H1 (cell line): ENCODE measurements around the gene MAN1C1. TPM values are rescaled to one million over a fixed set of nuclear protein-coding genes. Genes with fewer than 3 reads are reported as not detected.

Experiments
- CTCF ChIA-PET: fragments of 300-600 bp; sonication (Branson Sonifier 250); formaldehyde crosslinking; loops from one replicate; lab custom pipeline; 2021; ENCODE audit not compliant: partially characterized antibody; lab: Charles Lee
- POLR2A ChIA-PET: fragments of 300-600 bp; sonication (Branson Sonifier 250); formaldehyde crosslinking; loops from one replicate; lab custom pipeline; 2021; ENCODE audit warnings: inconsistent platforms; ENCODE audit not compliant: partially characterized antibody; lab: Charles Lee
- DNase-seq, 2 experiments: peaks; one replicate each; pipeline versions ENCODE4 v3.0.0 to v3.0.0-alpha.2; 2010 to 2022; ENCODE audit warnings: low spot score in 2 of 2, low read depth in 1 of 2, mixed read lengths in 1 of 2
- FAIRE-seq: peaks from 2 replicates; lab custom pipeline; 2011; peaks lifted over from hg19 to GRCh38; lab: Jason Lieb, UNC
- H2AFZ ChIP-seq: 2 replicates; pipeline ENCODE4 v1.8.1; 2012; ENCODE audit warnings: low read length, inconsistent platforms
- H2AK5ac ChIP-seq: 2 replicates; pipeline ENCODE4 v1.6.1; 2013; ENCODE audit warnings: low read depth, low read length
- H2BK120ac ChIP-seq: replicated peaks from 2 replicates; pipeline ENCODE3; 2013; ENCODE audit warnings: low read depth, low read length, inconsistent platforms
- H2BK12ac ChIP-seq: 2 replicates; pipeline ENCODE4 v1.6.1; 2013; ENCODE audit warnings: low read depth, low read length
- H2BK15ac ChIP-seq: 2 replicates; pipeline ENCODE4 v1.6.1; 2013; ENCODE audit warnings: low read length
- H2BK20ac ChIP-seq: 2 replicates; pipeline ENCODE4 v1.6.1; 2013; ENCODE audit warnings: low read length
- H2BK5ac ChIP-seq: 2 replicates; pipeline ENCODE4 v1.6.1; 2013; ENCODE audit warnings: low read depth, low read length
- H3K14ac ChIP-seq: 2 replicates; pipeline ENCODE4 v1.6.1; 2013; ENCODE audit warnings: inconsistent platforms; ENCODE audit not compliant: insufficient read length
- H3K18ac ChIP-seq: 2 replicates; pipeline ENCODE4 v1.6.1; 2013; ENCODE audit warnings: low read length; ENCODE audit errors: extremely low read depth
- H3K23ac ChIP-seq: 2 replicates; pipeline ENCODE4 v1.6.1; 2013; ENCODE audit warnings: inconsistent platforms; ENCODE audit not compliant: insufficient read length
- H3K23me2 ChIP-seq: 2 replicates; pipeline ENCODE4 v1.6.1; 2013; ENCODE audit warnings: low read depth, low read length
- H3K27ac ChIP-seq: 2 replicates; pipeline ENCODE4 v1.6.1; 2011; ENCODE audit warnings: low read depth, low read length, inconsistent platforms
- H3K27me3 ChIP-seq, 4 experiments: replicated peaks in 1 of 4; 1 replicate in 1 of 4; 2 replicates in 3 of 4; pipeline versions ENCODE4 v1.6.1 to v1.8.1; 2011 to 2013; ENCODE audit warnings: low read length in 3 of 4, mild to moderate bottlenecking in 3 of 4, inconsistent platforms in 2 of 4, mixed read lengths in 2 of 4, moderate library complexity in 1 of 4; ENCODE audit not compliant: control insufficient read depth in 3 of 4, insufficient read depth in 3 of 4; ENCODE audit errors: extremely low read depth in 1 of 4
- H3K36me3 ChIP-seq, 4 experiments: 2 replicates each; pipeline versions ENCODE4 v1.6.1 to v1.8.1; 2011 to 2013; ENCODE audit warnings: mild to moderate bottlenecking in 4 of 4, low read length in 3 of 4, moderate library complexity in 2 of 4, control low read depth in 1 of 4, inconsistent platforms in 1 of 4; ENCODE audit not compliant: insufficient read depth in 4 of 4, control insufficient read depth in 2 of 4
- H3K4ac ChIP-seq: replicated peaks from 2 replicates; pipeline ENCODE3; 2013; ENCODE audit warnings: low read length, low read depth, mixed read lengths, inconsistent platforms; ENCODE audit not compliant: insufficient read length
- H3K4me1 ChIP-seq, 4 experiments: replicated peaks in 1 of 4; 1 replicate in 1 of 4; 2 replicates in 3 of 4; pipeline versions ENCODE4 v1.6.1 to v1.8.1; 2011 to 2013; ENCODE audit warnings: low read length in 3 of 4, inconsistent platforms in 2 of 4, mixed read lengths in 1 of 4; ENCODE audit not compliant: insufficient read depth in 4 of 4, control insufficient read depth in 3 of 4
- H3K4me2 ChIP-seq, 2 experiments: 2 replicates each; pipeline versions ENCODE4 v1.6.1 to v1.8.1; 2011 to 2013; ENCODE audit warnings: low read depth in 2 of 2, low read length in 2 of 2, control low read depth in 1 of 2, inconsistent platforms in 1 of 2, mild to moderate bottlenecking in 1 of 2; ENCODE audit not compliant: insufficient read depth in 1 of 2
- H3K4me3 ChIP-seq, 4 experiments: fragments of 200-600, 300-600 bp in 1 of 4; sonication (generic), shearing (Covaris generic), sonication (Bioruptor Twin) in 1 of 4; 2 replicates each; pipeline versions ENCODE4 v1.5.1 to v1.8.1; 2011 to 2016; ENCODE audit warnings: low read length in 4 of 4, low read depth in 3 of 4, control low read depth in 2 of 4, inconsistent platforms in 2 of 4, mild to moderate bottlenecking in 2 of 4, mixed read lengths in 1 of 4, moderate library complexity in 1 of 4; ENCODE audit not compliant: insufficient read depth in 2 of 4; ENCODE audit errors: extremely low read depth in 1 of 4
- H3K56ac ChIP-seq: replicated peaks from 2 replicates; pipeline ENCODE3; 2013; ENCODE audit warnings: low read depth, mild to moderate bottlenecking, mixed read lengths, low read length, inconsistent platforms; ENCODE audit not compliant: insufficient read length
- H3K79me1 ChIP-seq: 2 replicates; pipeline ENCODE4 v1.6.1; 2013; ENCODE audit warnings: low read depth, low read length, control low read depth
- H3K79me2 ChIP-seq, 2 experiments: 2 replicates each; pipeline versions ENCODE4 v1.6.1 to v1.8.1; 2012 to 2013; ENCODE audit warnings: low read length in 2 of 2, mild to moderate bottlenecking in 2 of 2, inconsistent platforms in 1 of 2; ENCODE audit not compliant: insufficient read depth in 2 of 2, control insufficient read depth in 1 of 2
- H3K9ac ChIP-seq, 4 experiments: replicated peaks in 1 of 4; 1 replicate in 1 of 4; 2 replicates in 3 of 4; pipeline versions ENCODE4 v1.6.1 to v1.8.1; 2011 to 2013; ENCODE audit warnings: low read depth in 3 of 4, low read length in 3 of 4, control low read depth in 2 of 4, mild to moderate bottlenecking in 2 of 4, moderate library complexity in 2 of 4, inconsistent platforms in 1 of 4; ENCODE audit errors: extremely low read depth in 1 of 4
- H3K9me3 ChIP-seq, 2 experiments: 2 replicates each; pipeline versions ENCODE4 v1.6.1 to v1.8.1; 2012 to 2013; ENCODE audit warnings: mild to moderate bottlenecking in 2 of 2, moderate library complexity in 2 of 2, control low read depth in 1 of 2, inconsistent platforms in 1 of 2, low read depth in 1 of 2, low read length in 1 of 2, mixed read lengths in 1 of 2; ENCODE audit not compliant: insufficient read depth in 2 of 2
- H4K20me1 ChIP-seq, 2 experiments: replicated peaks in 1 of 2; 2 replicates each; pipeline versions ENCODE3 to v1.8.1; 2011 to 2013; ENCODE audit warnings: inconsistent platforms in 2 of 2, low read length in 2 of 2, mild to moderate bottlenecking in 1 of 2; ENCODE audit not compliant: insufficient read depth in 2 of 2, control insufficient read depth in 1 of 2
- H4K5ac ChIP-seq: 2 replicates; pipeline ENCODE4 v1.6.1; 2013; ENCODE audit warnings: low read length, low read depth, mixed read lengths, inconsistent platforms; ENCODE audit not compliant: insufficient read length
- H4K8ac ChIP-seq: 2 replicates; pipeline ENCODE4 v1.8.0; 2013; ENCODE audit warnings: mild to moderate bottlenecking, moderate library complexity, low read length, inconsistent platforms; ENCODE audit not compliant: insufficient read depth; ENCODE audit errors: extremely low read depth
- H4K91ac ChIP-seq: replicated peaks from 2 replicates; pipeline ENCODE3; 2013; ENCODE audit warnings: low read length, mixed read lengths, inconsistent platforms; ENCODE audit not compliant: insufficient read length
- BCL11A ChIP-seq, 2 experiments: IDR thresholded peaks; one replicate each; pipeline ENCODE4 v1.6.1; 2011; ENCODE audit warnings: low read depth in 2 of 2, low read length in 2 of 2, mild to moderate bottlenecking in 2 of 2
- TAF1 ChIP-seq: IDR thresholded peaks from 2 replicates; pipeline ENCODE4 v1.6.1; 2011; ENCODE audit warnings: mild to moderate bottlenecking, low read depth, low read length
- WGBS, 2 experiments: shearing (Covaris generic) in 1 of 2; methylation state at CpG; one replicate each; pipeline versions ENCODE4 v1.1.6 to v1.1.7; 2013 to 2015; ENCODE audit warnings: low lambda C conversion rate in 2 of 2, mixed read lengths in 2 of 2, inconsistent platforms in 1 of 2, low coverage in 1 of 2, missing lambda C conversion rate in 1 of 2; ENCODE audit not compliant: insufficient replicate concordance in 2 of 2, insufficient coverage in 1 of 2, insufficient read length in 1 of 2; ENCODE audit errors: extremely low coverage in 1 of 2, missing lambda C conversion rate in 1 of 2; 5-methylcytosine and 5-hydroxymethylcytosine counted together
- polyA plus RNA-seq, 7 experiments: library from polyadenylated mRNA; depleted of rRNA in 3 of 7; stranded (reverse) in 5 of 7; unstranded in 2 of 7; fragments of >200 nt in 5 of 7; fragments of 200-250 nt in 2 of 7; gene quantifications; 1 replicate in 5 of 7; 2 replicates in 1 of 7; 4 replicates in 1 of 7; pipeline versions ENCODE4 v1.2.1 to v1.2.3, GENCODE V29; 2011 to 2013; ENCODE audit warnings: missing spikeins in 2 of 7, mixed read lengths in 2 of 7
- total RNA-seq: library from RNA; stranded (reverse); fragmentation: NEBNext Ultra II Directional; extraction: Animal tissue kit (Norgen Biotek cat#: 25700); gene quantifications from 2 replicates; pipeline ENCODE4 v1.2.1, GENCODE V29; 2021

The MAN1C1 gene
- total and polyA plus RNA-seq, 2 of the 8 experiments (the other 6 are each of a cell fraction or from before 2014, with no cell fraction given) = 7.8 to 15.2 TPM

GRCh38 chr1:25580927-25581326, 35.7 kb upstream of the MAN1C1 start:
- H4K20me1 ChIP-seq = peaks cover 0 to 2% of the 10 kb centered on the region in 2 experiments
- H3K79me2 ChIP-seq = no peaks in the 10 kb centered on the region
- no peaks in the 10 kb centered on the region; a peak in 2 of 7 replicates for H3K27me3 ChIP-seq
- H3K4ac ChIP-seq = no peak overlapping the region
- DNase-seq = no peak
- H3K4me1 ChIP-seq = peaks cover 0 to 13% (median 10%) of the 10 kb centered on the region in 4 experiments; a peak in 5 of 7 replicates
- H2BK5ac ChIP-seq = no peak overlapping the region
- no peak overlapping the region for H3K56ac ChIP-seq
- no peak overlapping the region for H4K91ac ChIP-seq
- no peak overlapping the region for H4K8ac ChIP-seq
- 0 out of 2 replicates have a peak overlapping the region, but pooled peaks have one; percentile 42 for H2AFZ ChIP-seq
- no peaks in the 10 kb centered on the region for H3K9me3 ChIP-seq
- FAIRE-seq = no peak
- no peaks in the 10 kb centered on the region for H3K36me3 ChIP-seq
- no peak overlapping the region; a peak in 1 of 7 replicates for H3K9ac ChIP-seq
- H2BK15ac ChIP-seq = 0 out of 2 replicates have a peak overlapping the region, but pooled peaks have one; percentile 1
- no peaks in the 10 kb centered on the region for H3K23me2 ChIP-seq
- no peaks in the 10 kb centered on the region for H3K79me1 ChIP-seq
- 67% methylated on average over 6 of the region's 6 CpGs; no CpG with 5 or more reads in 1 of the 2 experiments for WGBS, 2 experiments
- H2AK5ac ChIP-seq = 0 out of 2 replicates have a peak overlapping the region, but pooled peaks have one; percentile 65
- H3K18ac ChIP-seq = no peak overlapping the region; the same call in 1 of the 2 replicates
- no peak overlapping the region for H3K4me2 ChIP-seq
- no peak overlapping the region for H3K4me3 ChIP-seq
- H3K23ac ChIP-seq = no peak overlapping the region
- 0 out of 2 replicates have a peak overlapping the region, but pooled peaks have one; percentile 80 for H2BK20ac ChIP-seq
- POLR2A ChIA-PET = interaction anchor here (0.5 to 1.2 kb wide), 4 partner anchors 9 to 240 kb away, joined by 3 to 4 read pairs (median 3); no protein-coding TSS in a partner anchor
- H2BK12ac ChIP-seq = no peak overlapping the region
- H3K27ac ChIP-seq = no peak overlapping the region
- H4K5ac ChIP-seq = no peak overlapping the region
- CTCF ChIA-PET = interaction anchor here (0.6 to 9.6 kb wide), 22 partner anchors 9 to 227 kb away, joined by 3 to 92 read pairs (median 4); partner anchors contain the start of gene MAN1C1
- no peak overlapping the region for H2BK120ac ChIP-seq
- H3K14ac ChIP-seq = no peak overlapping the region
- TF ChIP-seq BCL11A (IDR thresholded peaks at IDR 0.05; ENCODE audit: low read depth in 2 of 2, low read length in 2 of 2) = no peak
- TF ChIP-seq TAF1 = no peak
